GM21390 (cell line): ENCODE results near the gene GABBR1.

Experiments used
- ATAC-seq: cut with Tn5 transposase; IDR thresholded peaks from one replicate; pipeline ENCODE4 v1.9.1; 2021; ENCODE audit not compliant: unreplicated experiment

GABBR1 gene

DNA sequence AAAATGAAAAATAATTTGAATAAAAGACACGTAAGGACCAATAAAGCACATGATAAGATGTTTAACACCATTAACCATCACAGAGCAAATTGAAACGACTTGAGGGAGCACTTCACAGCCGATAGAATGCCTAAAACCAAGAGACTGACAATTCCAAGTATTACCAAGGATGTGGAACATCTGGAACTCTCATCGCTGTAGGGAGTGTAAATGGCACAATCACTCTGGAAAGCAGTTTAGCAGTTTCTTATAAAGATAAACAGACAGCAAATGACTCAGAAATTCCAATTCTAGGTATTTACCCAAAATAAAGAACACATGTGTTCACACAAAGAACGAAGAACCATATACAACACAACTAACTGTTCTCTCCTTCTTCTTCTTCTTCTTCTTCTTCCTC lies 65.0 kb downstream of the GABBR1 start:
- no peak for ATAC-seq

DNA sequence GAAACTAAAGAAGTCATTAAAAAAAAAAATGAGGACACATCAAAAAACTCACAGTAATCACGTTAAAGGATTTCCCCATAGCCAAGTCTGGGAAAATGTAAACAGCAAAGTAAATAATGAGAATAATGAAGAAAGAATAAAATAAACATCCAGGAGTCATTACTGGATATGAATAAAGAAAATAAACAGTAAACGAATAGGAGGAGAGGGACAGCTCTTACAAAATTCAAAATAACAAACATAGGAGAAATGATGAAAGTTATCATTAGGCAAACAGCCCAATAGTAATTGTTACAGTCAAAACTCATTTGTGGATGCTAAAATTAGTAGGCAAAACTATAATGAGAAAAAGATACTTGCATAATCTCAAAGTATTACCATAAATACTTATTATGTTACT lies 65.4 kb downstream of the GABBR1 start:
- ATAC-seq, result no peak

DNA sequence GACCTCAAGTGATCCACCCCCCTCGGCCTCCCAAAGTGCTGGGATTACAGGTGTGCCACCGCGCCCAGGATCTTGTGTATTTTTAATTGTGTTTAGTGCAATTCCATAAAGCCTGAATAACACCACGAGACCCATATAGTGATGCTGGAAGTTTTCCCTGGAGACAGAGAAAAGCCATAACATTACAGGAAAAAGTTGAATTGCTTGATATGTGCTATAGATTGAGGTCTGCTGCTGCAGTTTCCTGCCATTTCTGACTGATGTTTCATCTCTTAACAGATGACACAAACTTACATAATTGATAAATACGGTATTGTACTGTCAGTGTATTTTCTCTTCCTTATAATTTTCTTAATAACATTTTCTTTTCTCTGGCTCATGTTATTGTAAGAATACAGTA lies 66.1 kb downstream of the GABBR1 start:
- ATAC-seq, result no peak

DNA sequence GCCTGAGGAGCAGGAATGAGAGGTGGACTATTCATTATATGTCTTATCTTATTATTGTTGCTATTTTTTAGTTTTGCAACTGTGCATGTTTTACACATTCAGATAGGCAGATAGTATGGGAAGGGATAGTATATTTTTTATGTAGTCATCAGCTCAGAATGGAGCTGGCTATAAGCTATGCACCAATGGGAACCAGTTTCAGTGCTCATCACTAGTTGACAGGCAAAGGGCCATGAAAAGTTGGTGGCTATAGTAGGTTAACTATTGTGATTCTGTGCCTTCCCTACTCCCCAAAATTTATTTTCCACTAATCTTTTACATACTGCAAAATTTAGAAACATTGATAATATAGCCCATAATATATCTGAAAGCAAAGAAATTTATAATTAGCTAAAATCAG lies 68.1 kb downstream of the GABBR1 start:
- ATAC-seq, result no peak

DNA sequence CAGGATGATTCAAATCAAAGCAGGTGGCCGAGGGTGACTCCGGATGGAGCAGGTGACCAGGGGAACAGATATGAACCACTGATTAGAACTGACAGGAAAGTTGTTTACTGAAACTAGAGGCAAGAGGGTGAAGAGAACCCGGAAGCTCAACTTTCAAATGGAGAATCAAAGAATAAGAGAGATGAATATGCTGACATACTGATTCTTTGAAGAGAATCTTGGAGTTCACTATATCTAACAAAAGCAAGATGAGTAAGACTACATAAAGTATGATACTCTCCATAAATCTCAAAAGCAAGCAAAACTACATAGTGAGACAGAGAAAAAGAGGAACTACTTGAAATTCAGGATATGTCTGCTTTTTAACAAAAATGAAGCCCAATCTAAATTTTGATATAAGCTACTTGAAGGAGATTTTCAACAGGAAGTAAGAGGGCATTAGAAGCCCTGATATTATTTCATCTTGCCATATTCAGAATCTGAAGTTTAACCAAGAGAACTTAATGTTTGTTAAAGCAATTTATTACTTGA lies 69.5 kb downstream of the GABBR1 start:
- ATAC-seq, result no peak

DNA sequence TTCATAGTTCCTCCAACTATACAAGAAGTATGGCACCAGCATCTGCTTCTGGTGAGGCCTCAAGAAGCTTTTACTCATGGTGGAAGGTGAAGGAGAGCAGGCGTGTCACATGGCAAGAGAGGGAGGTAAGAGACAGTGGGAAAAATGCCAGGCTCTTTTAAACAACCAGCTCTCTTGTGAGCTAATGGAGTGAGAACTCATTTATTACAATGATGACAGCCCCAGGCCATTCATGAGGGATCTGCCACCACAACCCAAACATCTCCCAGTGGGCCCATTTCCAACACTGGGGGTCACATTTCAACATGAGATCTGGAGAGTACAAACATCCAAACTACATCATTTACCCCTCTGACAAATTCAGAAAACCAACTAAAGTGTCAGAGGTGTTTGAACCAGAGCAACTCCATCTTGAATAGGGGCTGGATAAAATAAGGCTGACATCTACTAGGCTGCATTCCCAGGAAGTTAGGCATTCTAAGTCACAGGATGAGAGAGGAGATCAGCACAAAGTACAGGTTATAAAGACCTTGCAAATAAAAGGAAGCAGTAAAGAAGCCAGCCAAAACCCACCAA lies 71.3 kb downstream of the GABBR1 start:
- ATAC-seq, result no peak

DNA sequence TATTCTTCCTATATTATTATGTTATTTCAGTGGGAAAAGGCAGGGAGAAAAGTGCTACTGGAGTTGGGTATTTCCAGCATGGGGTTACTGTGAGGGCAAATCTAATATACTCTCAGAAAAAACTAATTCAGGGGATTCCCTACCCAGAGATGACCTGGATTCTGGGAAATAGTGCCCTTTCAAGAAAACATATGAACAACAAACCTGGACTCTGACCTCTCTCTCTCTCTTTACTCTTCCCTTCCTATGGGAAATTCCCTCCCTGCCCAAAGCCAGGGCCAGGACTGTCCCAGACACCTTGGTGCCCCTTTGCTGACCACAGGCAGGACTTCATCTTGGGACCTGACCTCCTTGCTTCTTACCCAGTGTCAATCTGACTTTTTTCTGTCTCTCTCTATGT lies 71.9 kb downstream of the GABBR1 start:
- ATAC-seq, result no peak

DNA sequence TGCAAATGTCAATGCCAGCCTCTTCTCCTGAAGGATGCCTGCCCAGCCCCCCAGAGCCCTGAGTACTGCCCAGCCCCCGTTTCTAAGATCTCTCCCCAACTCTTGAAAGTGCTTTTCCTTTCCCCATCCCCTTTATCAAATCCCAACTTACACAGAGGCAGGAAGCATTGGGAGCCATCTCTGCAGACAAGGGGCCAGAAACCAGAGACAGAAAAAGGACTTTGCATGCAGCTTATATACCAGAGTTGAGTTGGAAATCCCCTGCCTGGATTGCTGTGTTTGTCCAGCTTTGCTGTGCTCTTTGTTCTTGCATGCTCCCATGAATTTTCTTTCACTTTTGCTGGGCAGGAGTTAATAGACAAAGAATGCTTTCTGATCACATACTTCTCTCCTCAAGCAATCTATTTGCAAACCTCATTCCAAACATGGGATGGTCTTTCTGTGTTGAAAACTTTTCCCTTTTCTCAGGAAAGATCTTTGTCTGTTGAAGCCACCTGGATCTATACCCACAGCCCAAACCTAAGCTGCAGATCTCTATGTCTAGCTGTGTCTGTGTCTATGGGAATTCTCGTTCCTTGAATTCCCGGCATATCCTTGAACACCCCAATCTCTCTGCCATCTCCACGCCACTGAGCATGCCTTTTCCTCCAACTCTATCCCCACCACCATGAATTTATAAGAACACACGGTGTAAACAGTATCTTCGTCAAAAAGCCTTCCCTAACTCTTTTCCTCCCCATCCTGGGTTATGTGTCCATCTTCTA lies 73.3 kb downstream of the GABBR1 start, which contains the start of gene UBD:
UBD (minus strand) TSS at position 209 of the 764 bp plus-strand sequence; CDS start at position 178, 31 bp downstream.
- no peak for ATAC-seq

DNA sequence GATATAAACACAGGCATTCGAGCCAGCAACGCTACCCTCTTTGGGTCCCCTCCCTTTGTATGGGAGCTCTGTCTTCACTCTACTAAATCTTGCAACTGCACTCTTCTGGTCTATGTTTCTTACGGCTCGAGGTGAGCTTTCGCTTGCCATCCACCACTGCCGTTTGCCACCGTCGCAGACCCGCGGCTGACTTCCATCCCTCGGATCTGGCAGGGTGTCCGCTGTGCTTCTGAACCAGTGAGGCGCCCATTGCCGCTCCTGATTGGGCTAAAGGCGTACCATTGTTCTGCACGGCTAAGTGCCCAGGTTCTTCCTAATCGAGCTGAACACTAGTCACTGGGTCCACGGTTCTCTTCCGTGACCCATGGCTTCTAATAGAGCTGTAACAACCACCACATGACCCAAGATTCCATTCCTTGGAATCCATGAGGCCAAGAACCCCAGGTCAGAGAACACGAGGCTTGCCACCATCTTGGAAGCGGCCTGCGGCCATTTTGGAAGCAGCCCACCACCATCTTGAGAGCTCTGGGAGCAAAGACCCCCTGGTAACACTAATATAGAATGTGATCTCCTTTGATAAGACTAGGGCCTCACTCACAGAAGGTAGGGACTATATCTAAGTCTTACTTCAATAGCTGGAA lies 74.4 kb downstream of the GABBR1 start:
- no peak for ATAC-seq

DNA sequence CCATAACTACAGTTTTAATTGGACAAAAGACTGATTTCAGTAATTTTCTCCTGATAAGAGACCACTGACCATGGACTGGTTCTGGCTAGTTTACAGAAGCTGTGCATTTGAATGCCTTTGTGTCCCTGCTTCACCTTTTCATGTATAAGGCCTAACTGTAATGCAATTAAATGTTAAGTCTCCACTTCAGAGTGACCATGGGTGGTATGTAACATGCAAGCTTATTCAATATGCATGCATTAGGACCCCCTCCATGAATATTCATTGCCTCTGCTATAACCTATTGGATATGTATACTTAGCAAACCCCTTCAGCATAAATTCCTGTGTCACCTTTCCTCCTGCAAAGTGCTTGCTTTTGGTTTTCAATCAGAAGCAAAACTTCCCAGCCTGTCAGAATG lies 75.7 kb downstream of the GABBR1 start:
- ATAC-seq, result no peak

DNA sequence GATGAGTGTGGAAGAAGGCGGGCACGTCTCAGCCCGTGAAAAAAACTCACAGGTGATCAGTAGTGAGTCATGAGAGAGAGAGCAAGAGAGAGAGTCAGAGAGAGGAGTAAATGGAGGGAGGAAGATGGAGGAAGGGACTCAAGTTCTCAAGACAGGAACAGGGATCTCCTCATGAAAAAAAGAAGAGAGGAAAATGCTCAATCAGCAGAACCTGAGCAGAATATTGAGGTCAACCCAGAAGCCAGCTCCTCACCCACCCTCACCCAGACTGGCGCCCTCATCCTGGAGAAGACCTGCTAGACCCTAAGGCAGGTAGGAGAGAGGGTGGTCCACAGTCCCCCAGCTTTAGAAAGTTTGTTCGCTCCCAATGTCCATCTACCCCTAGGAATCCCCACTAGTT lies 78.2 kb downstream of the GABBR1 start:
- no peak for ATAC-seq

DNA sequence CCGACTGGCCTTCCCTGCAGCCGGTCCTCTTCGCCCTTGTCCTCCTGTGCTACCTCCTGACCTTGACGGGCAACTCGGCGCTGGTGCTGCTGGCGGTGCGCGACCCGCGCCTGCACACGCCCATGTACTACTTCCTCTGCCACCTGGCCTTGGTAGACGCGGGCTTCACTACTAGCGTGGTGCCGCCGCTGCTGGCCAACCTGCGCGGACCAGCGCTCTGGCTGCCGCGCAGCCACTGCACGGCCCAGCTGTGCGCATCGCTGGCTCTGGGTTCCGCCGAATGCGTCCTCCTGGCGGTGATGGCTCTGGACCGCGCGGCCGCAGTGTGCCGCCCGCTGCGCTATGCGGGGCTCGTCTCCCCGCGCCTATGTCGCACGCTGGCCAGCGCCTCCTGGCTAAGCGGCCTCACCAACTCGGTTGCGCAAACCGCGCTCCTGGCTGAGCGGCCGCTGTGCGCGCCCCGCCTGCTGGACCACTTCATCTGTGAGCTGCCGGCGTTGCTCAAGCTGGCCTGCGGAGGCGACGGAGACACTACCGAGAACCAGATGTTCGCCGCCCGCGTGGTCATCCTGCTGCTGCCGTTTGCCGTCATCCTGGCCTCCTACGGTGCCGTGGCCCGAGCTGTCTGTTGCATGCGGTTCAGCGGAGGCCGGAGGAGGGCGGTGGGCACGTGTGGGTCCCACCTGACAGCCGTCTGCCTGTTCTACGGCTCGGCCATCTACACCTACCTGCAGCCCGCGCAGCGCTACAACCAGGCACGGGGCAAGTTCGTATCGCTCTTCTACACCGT lies 79.5 kb downstream of the GABBR1 start:
- ATAC-seq, result no peak

DNA sequence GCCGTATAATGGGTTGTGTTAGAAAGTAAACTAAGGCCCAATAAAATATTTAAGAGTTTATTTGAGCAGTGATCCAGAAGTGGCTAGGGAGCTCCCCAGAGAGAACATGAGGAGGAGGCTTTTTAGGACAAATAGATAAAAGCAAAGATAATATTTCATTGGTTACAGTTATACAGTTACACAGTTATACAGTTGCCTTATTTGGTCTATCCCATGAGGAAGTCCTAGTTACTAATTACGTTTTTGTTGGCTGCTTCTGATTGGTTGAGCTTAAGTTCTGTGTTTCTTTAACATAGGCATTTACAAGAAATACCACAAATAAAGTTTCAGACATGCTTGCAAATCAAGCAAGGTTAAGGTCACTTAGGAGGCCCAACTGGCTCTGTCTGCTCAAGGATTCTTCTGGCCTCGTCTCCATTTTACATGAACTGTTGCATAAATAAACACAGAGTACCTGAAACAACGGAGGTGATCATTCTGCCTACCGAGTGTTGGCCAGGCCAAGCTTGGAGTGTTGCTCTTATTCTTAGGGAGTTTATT lies 80.4 kb downstream of the GABBR1 start:
- peak; percentile 93 for ATAC-seq

DNA sequence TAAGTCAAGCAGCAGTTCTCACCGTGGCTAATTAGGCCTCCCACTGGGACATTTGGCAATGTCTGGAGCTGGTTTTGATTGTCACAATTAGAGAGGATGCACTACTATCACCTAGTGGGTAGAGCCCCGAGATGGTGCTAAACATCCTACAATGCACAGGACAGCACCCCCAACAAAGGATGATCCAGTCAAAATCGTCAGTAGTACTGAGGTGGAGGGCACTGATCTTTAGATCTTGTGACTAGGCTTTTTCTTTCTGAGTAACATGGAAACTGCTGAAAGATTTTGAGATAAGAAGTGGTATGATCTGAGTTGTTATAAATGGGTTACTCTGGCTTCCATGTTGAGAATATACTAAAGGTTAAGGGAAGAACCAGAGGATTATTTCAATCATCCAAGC lies 85.4 kb downstream of the GABBR1 start:
- no peak for ATAC-seq

DNA sequence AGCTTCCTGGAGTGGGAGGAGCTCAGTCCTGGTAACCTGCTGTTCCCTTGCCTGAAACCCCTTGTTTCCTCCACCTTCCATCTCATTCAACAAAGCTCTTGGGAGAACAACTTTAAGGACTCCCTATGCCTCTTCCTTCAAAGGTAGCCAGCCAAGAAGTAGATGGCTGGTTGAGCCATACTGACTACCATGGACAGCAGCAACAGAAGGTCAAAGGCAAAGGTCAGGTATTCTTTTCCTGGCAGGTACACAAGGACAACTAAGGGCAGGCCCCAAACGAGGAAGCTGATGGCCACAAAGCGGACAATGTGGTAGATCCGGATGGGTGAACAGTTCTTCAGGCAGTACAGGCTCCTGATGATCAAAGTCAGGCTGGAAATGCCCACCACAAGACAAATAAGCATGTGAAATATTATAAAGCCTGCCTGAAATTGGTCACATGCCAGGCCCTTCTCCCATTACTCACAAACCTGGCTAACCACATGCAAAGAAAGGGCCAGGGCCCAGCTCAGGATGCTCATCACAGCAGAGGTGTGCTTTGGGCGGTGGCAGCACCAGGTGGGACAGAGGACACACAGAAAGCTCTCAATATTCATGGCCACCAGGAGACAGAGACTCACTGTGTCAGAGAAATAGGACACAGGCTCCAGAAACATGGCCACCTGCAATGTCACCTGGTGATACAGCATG lies 95.1 kb downstream of the GABBR1 start:
- ATAC-seq, result no peak

DNA sequence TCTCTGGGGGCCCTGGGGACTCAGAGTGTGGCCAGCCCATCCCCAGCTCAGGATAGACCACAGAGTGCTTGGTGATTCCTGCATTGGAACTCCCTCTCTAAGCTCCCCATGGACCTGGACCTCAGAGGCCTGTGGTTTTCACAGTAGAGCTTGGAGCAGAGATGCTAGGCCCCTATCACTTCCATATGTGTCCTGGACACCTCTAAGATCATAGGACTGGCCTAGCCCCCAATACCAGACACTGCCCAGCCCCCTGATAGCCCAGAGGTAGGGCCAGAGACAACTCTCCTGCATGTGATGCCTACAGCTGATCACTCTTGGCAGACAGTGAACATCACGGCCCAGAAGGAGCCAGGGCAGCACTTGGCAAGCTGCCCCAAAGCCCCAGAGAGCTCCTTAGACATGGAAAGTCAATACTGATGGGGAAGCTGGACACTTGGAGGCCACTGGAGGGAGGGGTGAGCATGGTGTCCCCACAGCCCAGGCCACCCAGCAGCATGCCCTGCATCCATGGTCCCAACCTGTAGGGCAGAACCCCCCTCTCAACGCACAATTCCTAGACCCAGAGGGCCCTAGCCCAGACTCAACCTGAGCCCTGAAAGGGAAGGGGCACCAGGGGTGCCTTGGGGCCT lies 100.5 kb downstream of the GABBR1 start:
- no peak for ATAC-seq

DNA sequence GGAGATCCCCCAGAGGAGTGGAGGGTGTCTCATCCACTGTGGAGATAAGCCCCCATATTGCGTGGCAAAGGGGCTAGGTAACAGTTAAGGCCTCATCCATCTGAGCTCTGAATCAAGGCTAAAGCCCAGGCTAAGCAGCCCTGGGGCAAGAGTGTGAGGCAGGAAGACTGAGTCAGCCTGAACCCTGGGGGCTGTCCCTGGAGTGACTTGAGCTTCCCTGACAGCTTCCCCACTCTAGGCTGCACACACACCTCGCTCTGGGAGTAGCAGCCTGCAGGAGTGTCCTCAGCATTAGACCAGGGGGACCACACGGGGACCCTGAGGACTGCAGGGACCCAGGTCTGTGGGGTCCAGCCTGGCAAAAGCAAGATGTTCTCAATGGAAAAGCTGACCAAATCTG lies 101.3 kb downstream of the GABBR1 start:
- no peak for ATAC-seq

DNA sequence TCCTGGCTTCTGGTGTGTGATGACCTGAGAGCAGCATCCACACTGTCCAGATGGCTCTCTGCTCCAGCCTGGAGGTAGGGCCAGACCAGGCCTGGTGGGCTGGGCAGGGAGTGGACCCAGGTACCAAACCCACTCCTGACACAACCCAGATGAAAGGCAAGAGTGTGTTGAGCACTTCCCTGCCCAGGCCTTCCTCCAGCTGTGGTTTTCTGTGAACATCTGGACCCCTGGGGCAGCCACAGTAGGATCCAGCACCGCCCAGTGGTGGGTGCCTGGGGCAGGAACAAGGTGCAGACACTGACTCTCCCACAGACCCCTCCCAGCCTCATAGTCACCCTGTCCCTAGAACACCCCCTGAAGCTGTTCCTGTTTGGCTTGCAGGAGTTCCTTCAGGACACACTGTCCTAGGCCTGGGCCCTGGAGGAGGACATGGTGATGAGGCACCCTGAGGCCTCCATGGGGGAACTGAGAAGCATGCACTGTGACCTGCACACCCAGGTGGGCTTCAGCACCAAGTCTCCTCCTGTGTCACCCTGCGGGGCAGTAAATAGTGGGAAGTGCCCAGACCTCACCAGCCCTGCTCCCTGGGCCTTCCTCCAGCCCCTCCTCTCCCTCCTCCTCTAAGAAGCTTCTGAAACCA lies 102.2 kb downstream of the GABBR1 start:
- no peak for ATAC-seq

DNA sequence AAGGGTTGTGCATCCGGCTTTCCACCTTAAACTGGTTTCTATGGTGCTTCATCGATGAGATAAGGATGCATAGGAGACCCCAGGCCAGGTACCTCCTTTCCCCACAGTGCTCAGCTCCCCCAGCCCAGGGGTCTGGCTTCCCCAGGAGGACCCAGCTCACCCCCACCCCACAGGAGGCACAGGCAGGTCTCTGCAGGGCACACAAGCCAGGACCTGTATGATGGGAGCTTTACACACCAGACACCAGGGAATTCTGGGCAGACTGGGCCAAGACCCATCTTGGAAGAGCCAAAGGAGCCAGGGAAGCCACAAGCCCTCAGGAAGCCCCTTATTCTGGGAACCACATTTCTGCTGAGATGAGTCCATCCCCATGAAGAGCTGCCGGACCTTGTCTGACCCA lies 103.0 kb downstream of the GABBR1 start:
- ATAC-seq, result no peak
